Kasumi-1 (cell line): Measurements from ENCODE around the gene TMA7.

Experiments
- DNase-seq, 2 experiments: peaks; one replicate each; lab custom pipeline; 2025; lab: John Stamatoyannopoulos, UW

The TMA7 gene

GRCh38 chr3:48423241-48423882 lies 16.7 kb upstream of the TMA7 start:
- no peak for DNase-seq

GRCh38 chr3:48423883-48424695 lies 16.0 kb upstream of the TMA7 start:
- DNase-seq, result peak in 1 of 2 experiments; percentile 8

- no peak for DNase-seq
Observed at GRCh38 chr3:48425281-48425812, 14.7 kb upstream of the TMA7 start.

GRCh38 chr3:48426401-48426909 lies 13.6 kb upstream of the TMA7 start:
- no peak for DNase-seq

- no peak for DNase-seq
Observed at GRCh38 chr3:48426944-48427629, 13.0 kb upstream of the TMA7 start.

- no peak for DNase-seq
Observed at GRCh38 chr3:48427630-48427962, 12.5 kb upstream of the TMA7 start.

GRCh38 chr3:48428088-48428571 lies 11.9 kb upstream of the TMA7 start:
- DNase-seq, result no peak

- DNase-seq, result no peak
Observed at GRCh38 chr3:48428572-48429316, 11.3 kb upstream of the TMA7 start.

- no peak for DNase-seq
Observed at GRCh38 chr3:48429317-48429959, 10.6 kb upstream of the TMA7 start.

GRCh38 chr3:48429960-48430707 lies 9.9 kb upstream of the TMA7 start, which contains the start of gene PLXNB1:
PLXNB1 (minus strand) TSS chr3:48430086; CDS start chr3:48424611, 5,475 bp downstream.
- peak; percentile 57 to 65 for DNase-seq

GRCh38 chr3:48430708-48431101 lies 9.4 kb upstream of the TMA7 start:
- no peak for DNase-seq

GRCh38 chr3:48431224-48432029 lies 8.6 kb upstream of the TMA7 start:
- DNase-seq, result no peak

GRCh38 chr3:48432411-48433371 lies 7.4 kb upstream of the TMA7 start:
- peak; percentile 7 to 11 for DNase-seq

- no peak for DNase-seq
Observed at GRCh38 chr3:48433472-48434118, 6.5 kb upstream of the TMA7 start.

GRCh38 chr3:48434591-48435222 lies 5.3 kb upstream of the TMA7 start:
- no peak for DNase-seq

GRCh38 chr3:48435223-48435595 lies 4.8 kb upstream of the TMA7 start:
- no peak for DNase-seq

GRCh38 chr3:48435774-48436476 lies 4.1 kb upstream of the TMA7 start:
- peak; percentile 91 to 92 for DNase-seq
